SU-DHL-6 (cell line): Measurements from ENCODE around the gene HS3ST3A1.

ENCODE experiments used
- H2AFZ ChIP-seq: fragments of 200-600 bp; sonication (generic); 2 replicates; pipeline ENCODE4 v1.6.1; 2014; ENCODE audit warnings: low read depth, mild to moderate bottlenecking, moderate library complexity, mixed read lengths, antibody characterized with exemption, low read length; ENCODE audit not compliant: severe bottlenecking
- H3F3A ChIP-seq: fragments of 200-600 bp; shearing (Covaris generic); 2 replicates; pipeline ENCODE4 v1.6.0; 2016; ENCODE audit warnings: antibody characterized with exemption, mild to moderate bottlenecking; ENCODE audit not compliant: insufficient read depth
- H3K27ac ChIP-seq: fragments of 200-600 bp; sonication (generic); 2 replicates; pipeline ENCODE4 v1.5.1; 2016; ENCODE audit warnings: low read depth, mild to moderate bottlenecking, low read length, moderate library complexity, mixed read lengths
- H3K27me3 ChIP-seq: fragments of 200-600 bp; sonication (generic), shearing (Covaris generic); 2 replicates; pipeline ENCODE4 v1.6.0; 2014; ENCODE audit warnings: mild to moderate bottlenecking, low read length
- H3K36me3 ChIP-seq: fragments of 200-600 bp; sonication (generic); 2 replicates; pipeline ENCODE4 v1.6.1; 2014; ENCODE audit warnings: mild to moderate bottlenecking, low read length, mixed read lengths
- H3K4me2 ChIP-seq: fragments of 300-600, 200-600 bp; shearing (Covaris generic), sonication (generic); 2 replicates; pipeline ENCODE4 v1.6.0; 2014; ENCODE audit warnings: low read length, low read depth, mild to moderate bottlenecking; ENCODE audit not compliant: poor library complexity, severe bottlenecking
- H3K4me3 ChIP-seq: fragments of 200-600 bp; sonication (generic); 2 replicates; pipeline ENCODE4 v1.5.1; 2014; ENCODE audit warnings: antibody characterized with exemption, low read length, mild to moderate bottlenecking, mixed read lengths; ENCODE audit not compliant: insufficient read depth, poor library complexity, severe bottlenecking
- H3K79me2 ChIP-seq: fragments of 200-600 bp; sonication (generic); 2 replicates; pipeline ENCODE4 v1.6.1; 2014; ENCODE audit warnings: mild to moderate bottlenecking, low read length, moderate library complexity; ENCODE audit not compliant: insufficient read depth
- H3K9ac ChIP-seq: fragments of 200-600 bp; sonication (generic); 2 replicates; pipeline ENCODE4 v1.7.0; 2014; ENCODE audit warnings: mild to moderate bottlenecking, low read length
- H3K9me2 ChIP-seq: fragments of 200-600 bp; sonication (generic); replicated peaks from 2 replicates; pipeline ENCODE4 v1.6.1; 2014; ENCODE audit warnings: low read length; ENCODE audit not compliant: insufficient read depth
- H3K9me3 ChIP-seq: fragments of 200-600 bp; sonication (generic); 2 replicates; pipeline ENCODE4 v1.6.1; 2014; ENCODE audit warnings: low read length, mixed read lengths; ENCODE audit not compliant: insufficient read depth
- H4K20me1 ChIP-seq: fragments of 200-600 bp; sonication (generic); 2 replicates; pipeline ENCODE4 v1.6.1; 2014; ENCODE audit warnings: low read depth, mild to moderate bottlenecking, antibody characterized with exemption, low read length, moderate library complexity, mixed read lengths
- EZH2phosphoT487 ChIP-seq: fragments of 200-600 bp; sonication (generic), shearing (Covaris generic); conservative IDR thresholded peaks from 2 replicates; pipeline ENCODE4 v1.6.1; 2018; ENCODE audit warnings: mild to moderate bottlenecking, antibody characterized with exemption, low read length, moderate library complexity, mixed read lengths
- TF ChIP-seq, protein P1 (sequence below): fragments of 200-600 bp; sonication (generic); IDR thresholded peaks from one replicate; pipeline ENCODE4 v1.5.1; 2017; ENCODE audit warnings: antibody characterized with exemption, mild to moderate bottlenecking, low read length, moderate library complexity; ENCODE audit not compliant: insufficient read depth, poor library complexity, severe bottlenecking

Gene HS3ST3A1

DNA sequence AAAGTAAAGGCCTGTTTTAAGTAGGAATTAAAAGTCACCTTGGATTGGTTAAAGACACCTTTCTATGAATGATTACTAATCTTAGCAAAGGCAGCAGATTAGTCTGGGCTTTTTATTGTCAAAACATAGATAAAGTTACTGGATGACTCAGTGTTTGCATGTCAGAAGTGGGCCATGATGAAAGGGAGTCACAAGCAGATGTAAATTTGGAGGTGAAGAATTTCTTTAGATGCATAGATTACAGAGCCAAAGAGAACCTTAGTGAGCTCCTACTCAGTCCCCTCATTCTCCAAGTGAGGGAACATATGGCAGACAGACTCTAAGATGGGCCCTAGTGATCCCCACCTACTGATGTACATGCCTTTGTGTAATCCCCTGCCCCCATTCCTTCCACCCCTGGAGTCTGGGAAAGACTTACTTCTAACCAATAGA lies 124.5 kb downstream of the HS3ST3A1 start:
- Histone ChIP-seq H3K9ac (no peak overlapping the region), H3K4me3 (no peak overlapping the region), H3K79me2 (no peaks in the 10 kb centered on the region), H3K27ac (no peak overlapping the region), H3F3A (no peaks in the 10 kb centered on the region), H3K36me3 (no peaks in the 10 kb centered on the region), H3K9me3 (0 out of 2 replicates have a peak, but pooled peaks cover 3% of the 10 kb centered on the region), H3K27me3 (no peaks in the 10 kb centered on the region), H4K20me1 (no peaks in the 10 kb centered on the region), H2AFZ (no peak overlapping the region), H3K4me2 (no peak overlapping the region), H3K9me2 (no peaks in the 10 kb centered on the region)
- TF ChIP-seq EZH2phosphoT487, result no peak
- TF ChIP-seq, protein P1, sequence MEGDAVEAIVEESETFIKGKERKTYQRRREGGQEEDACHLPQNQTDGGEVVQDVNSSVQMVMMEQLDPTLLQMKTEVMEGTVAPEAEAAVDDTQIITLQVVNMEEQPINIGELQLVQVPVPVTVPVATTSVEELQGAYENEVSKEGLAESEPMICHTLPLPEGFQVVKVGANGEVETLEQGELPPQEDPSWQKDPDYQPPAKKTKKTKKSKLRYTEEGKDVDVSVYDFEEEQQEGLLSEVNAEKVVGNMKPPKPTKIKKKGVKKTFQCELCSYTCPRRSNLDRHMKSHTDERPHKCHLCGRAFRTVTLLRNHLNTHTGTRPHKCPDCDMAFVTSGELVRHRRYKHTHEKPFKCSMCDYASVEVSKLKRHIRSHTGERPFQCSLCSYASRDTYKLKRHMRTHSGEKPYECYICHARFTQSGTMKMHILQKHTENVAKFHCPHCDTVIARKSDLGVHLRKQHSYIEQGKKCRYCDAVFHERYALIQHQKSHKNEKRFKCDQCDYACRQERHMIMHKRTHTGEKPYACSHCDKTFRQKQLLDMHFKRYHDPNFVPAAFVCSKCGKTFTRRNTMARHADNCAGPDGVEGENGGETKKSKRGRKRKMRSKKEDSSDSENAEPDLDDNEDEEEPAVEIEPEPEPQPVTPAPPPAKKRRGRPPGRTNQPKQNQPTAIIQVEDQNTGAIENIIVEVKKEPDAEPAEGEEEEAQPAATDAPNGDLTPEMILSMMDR, result no peak

DNA sequence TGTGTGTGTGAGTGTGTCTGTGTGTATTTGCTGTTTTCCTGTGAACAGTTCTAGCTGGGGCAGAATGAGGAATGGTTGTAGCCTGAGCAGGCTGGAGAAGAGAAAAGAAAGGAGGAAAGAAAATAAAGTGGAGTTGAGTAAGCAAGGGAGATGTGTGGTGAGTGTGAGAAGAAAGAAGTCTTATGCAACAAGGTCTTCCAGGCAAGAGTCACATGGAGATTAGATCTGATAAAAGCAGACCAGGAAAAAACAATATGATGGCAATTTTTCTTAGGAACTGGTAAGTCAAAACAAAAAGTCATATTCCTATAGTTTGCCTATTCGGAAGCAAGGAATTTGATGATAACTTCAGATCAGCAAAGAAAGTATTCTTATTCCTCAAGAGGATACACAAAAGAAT lies 125.0 kb downstream of the HS3ST3A1 start:
- no peak overlapping the region for H3K27ac ChIP-seq
- H4K20me1 ChIP-seq, result no peaks in the 10 kb centered on the region
- H3K9me2 ChIP-seq, result no peaks in the 10 kb centered on the region
- H3F3A ChIP-seq, result no peaks in the 10 kb centered on the region
- no peak overlapping the region for H3K4me3 ChIP-seq
- H3K27me3 ChIP-seq, result no peaks in the 10 kb centered on the region
- H3K9ac ChIP-seq, result no peak overlapping the region
- H3K4me2 ChIP-seq, result no peak overlapping the region
- H3K79me2 ChIP-seq, result no peaks in the 10 kb centered on the region
- no peak overlapping the region for H2AFZ ChIP-seq
- 0 out of 2 replicates have a peak, but pooled peaks cover 3% of the 10 kb centered on the region for H3K9me3 ChIP-seq
- TF ChIP-seq, protein P1, result no peak
- no peak for TF ChIP-seq EZH2phosphoT487
- H3K36me3 ChIP-seq, result no peaks in the 10 kb centered on the region

DNA sequence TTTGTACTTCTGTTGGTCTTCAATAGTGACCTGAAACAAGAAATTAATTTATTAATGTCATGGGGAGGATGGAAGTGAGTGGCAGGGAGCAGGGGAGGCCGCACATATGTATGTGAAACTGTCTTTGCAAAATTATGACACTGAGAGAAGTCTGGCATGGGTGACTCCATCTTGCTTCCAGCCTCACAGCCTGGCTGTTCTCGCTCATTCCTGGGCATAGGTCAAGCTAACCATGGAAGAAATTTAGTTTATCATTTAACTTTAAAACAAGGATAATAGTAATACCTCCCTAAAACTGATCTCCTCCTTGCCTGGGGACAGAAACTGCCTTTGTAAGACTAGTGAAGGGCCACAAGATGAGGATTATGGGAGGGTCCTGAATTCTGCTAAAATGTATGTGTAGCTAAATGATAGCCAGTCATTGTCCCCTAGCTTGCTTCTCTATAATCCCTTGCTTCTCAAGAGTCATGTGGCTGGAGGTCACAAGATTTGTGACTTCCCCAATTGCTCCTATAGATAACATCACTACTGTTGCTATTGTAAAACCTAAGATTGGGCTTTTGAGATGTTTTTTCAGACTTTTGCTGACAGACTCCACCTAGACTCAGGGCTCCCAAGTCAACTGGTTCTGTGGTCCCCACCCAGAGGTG lies 126.0 kb downstream of the HS3ST3A1 start:
- Histone ChIP-seq H2AFZ (no peak overlapping the region), H4K20me1 (no peaks in the 10 kb centered on the region), H3K79me2 (no peaks in the 10 kb centered on the region), H3K4me3 (no peak overlapping the region), H3K9me2 (no peaks in the 10 kb centered on the region), H3K4me2 (no peak overlapping the region), H3K36me3 (no peaks in the 10 kb centered on the region), H3K27me3 (no peaks in the 10 kb centered on the region), H3F3A (no peaks in the 10 kb centered on the region), H3K9me3 (0 out of 2 replicates have a peak, but pooled peaks cover 3% of the 10 kb centered on the region), H3K9ac (no peak overlapping the region), H3K27ac (no peak overlapping the region)
- TF ChIP-seq, protein P1, result no peak
- no peak for TF ChIP-seq EZH2phosphoT487
